RKO (cell line): Measurements from ENCODE around the gene AKR1B15.
"Not testable (repeated sequence)": the region's sequence is repeated elsewhere in the genome, so short reads cannot be mapped to it uniquely, and the experiment has no call there.

Experiments
- DNase-seq: peaks from one replicate; pipeline ENCODE4 v3.0.0-alpha.2; 2016; ENCODE audit warnings: low spot score

Gene AKR1B15

DNA sequence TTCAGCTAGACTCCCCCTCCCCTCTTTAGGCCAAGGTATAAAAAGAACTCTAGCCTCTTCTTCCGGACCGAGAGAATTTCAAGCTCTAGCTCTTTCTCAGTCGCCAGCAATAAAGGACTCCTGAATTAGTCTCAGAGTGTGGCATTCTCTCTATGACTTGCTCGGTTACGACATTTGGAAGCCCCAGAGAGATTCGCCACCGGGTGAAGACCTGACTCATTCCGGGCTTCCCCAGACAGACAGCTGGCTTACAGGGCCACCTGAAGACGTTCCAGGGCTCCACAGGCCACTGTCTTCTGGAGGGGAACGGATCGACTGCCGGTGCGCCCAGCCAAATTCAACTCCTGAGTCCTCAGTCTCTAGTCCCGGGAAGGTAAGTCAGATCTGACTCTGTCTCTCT, at the start of gene AKR1B15:
Gene AKR1B15 (plus strand): TSS at position 234 of the 400 bp plus-strand sequence. CDS start 15,510 bp downstream, outside the sequence.
- DNase-seq = no peak

DNA sequence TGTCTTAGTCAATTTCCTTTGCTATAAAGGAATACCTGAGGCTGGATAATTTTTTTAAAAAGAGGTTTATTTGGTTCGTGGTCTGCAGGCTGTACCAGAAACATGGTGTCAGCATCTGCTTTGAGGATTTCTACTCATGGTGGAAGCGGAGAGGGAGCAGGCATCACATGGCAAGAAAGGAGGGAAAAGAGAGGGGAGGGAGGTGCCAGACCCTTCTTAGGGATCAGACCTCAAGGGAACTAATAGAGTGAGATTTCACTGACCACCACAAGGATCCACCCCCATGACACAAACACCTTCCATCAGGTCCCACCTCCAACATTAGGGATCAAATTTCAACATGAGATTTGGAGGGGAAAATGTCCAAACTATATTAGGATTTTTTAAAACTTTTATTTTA, 48.5 kb upstream of the AKR1B15 start:
- no peak for DNase-seq

DNA sequence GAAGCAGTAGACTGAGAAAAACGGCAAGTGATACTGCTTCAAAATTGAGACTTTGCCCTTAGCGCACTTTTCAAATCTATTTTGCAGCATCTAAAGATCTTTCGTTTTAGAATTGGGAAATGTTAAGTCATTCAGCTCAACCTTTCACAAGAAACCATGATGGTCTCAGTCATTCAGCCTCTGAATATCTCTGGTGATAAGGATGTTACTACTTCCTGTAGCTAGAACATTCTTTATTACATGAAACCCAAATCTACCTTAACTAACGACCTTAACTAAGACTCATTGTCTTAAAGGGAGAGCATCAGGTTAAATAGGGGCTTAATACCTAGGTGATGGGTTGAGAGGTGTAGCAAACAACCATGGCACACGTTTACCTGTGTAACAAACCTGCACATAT, 47.9 kb upstream of the AKR1B15 start:
- DNase-seq = no peak

DNA sequence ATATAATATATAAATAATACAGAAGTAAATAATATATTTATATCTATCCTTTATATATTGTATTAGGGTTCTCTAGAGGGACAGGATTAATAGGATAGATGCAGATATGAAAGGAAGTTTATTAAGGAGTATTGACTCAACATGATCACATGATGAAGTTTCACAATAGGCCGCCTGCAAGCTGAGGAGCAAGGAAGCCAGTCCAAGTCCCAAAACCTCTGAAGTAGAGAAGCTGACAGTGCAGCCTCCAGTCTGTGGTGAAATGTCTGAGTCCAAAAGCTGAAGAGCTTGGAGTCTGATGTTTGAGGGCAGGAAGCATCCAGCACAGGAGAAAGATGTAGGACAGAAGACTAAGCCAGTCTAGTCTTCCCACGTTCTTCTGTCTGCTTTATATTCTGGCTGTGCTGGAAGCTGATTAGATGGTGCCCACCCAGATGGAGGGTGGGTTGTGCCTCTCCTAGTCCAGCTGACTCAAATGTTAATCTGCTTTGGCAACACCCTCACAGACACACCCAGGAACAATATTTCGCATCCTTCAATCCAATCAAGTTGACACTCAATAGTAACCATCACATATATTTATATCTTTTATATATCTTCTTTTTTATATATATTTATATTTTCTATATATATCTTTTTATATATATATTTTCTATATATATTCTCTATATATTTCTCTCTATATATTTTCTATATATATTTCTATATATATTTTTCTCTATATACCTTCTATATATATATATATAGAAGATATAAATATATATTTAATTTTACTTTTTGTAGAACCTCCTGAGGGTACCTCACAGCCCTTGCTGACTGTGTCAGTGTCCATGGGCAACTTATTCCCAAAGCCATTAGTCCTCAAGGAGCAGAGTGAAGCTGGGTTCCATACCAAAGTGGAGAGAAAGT, 46.2 kb upstream of the AKR1B15 start:
- no peak for DNase-seq

DNA sequence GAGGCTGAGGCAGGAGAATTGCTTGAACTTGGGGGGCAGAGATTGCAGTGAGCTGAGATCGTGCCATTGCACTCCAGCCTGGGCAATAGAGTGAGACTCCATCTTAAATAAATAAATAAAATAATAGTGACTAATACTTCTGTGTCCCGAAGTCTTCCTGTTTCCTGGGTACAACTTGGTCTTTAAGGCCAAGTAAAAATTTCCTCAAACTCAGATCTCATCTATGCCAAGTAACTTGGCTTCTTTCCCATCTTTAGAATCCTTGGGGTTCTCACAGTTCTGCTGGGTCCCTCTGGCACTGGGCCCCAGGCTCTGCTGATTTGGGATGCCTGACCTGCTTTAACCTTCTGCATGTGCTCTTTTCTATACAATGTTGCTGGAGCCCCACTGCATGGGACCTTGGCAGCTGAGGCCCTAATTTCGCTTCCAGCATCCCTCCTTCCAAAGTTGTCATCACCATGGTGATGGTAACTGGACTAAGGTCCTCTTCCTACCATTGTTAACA, 44.2 kb upstream of the AKR1B15 start:
- no peak for DNase-seq

DNA sequence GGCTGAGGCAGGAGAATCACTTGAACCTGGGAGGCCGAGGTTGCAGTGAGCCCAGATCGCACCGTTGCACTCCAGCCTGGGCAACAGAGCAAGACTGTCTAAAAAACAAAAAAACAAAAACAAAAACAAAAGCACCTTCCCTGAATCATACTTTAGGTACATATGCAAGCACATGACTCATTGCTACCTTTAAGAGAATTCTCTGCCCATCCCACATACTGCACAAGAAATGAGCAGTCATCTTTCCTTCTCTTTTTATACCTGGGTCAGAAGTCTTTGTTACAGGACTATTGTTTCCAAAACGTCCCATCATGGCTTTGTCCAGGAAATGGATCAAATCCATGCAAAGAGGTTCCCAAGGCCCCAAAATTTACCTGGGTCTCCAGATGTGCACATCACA, 43.1 kb upstream of the AKR1B15 start:
- DNase-seq = no peak

DNA sequence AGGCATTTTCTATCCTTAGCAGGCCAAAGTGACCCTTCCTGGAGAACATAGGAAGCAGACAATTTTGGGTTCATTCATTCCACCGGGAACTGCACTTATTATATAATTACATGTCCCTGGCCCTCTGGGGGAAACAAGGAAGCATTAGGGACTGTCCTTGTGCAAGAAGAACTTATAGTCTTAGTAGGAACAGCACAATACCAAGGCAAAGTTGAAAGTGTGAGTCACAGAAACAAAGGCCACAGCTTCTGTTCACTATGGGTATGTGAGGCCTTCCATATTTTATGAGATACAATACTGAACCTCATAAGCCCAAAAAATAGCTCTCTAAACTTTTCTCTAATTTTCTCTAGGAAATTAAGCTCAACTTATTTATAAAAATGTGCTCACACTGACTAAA, 39.9 kb upstream of the AKR1B15 start:
- no peak for DNase-seq

DNA sequence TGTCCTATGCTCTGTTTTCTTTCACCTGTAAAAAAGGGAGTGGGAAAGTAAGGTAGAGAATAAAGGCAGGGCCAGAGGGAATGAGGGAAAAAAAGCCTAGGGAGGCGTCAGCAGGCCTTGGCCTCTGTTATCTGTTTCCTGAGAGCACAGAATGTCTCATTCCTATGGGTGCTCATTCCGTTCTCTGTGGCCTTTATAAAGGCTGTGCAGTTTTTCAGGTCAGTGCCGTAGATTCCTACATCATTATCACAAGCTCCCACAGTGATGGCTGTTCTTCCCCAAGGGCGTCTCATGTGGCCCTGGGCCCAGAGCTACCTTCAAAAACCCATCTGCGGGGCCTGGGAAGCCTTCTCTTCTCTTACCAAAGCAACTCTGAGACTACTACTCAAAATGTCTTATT, 38.3 kb upstream of the AKR1B15 start:
- no peak for DNase-seq

DNA sequence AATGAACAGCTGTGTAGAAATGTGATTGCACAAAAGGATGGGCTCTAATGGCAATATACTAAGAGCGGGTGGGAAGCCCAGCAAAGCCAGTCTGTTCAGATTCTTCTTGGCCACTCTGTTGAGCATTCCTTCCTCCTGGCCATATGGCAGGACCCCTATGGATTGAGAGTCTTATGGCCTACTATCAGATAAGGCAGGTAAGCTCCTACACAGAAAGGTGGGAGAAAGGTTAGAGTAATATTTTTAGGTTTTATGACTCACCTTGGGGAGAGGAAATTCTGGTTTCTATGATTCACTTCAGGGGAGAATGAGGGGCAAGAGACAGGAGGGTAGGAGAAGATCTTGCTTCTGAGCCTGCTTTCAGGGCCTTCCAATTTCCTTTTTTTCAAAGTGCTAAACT, 36.6 kb upstream of the AKR1B15 start:
- no peak for DNase-seq

DNA sequence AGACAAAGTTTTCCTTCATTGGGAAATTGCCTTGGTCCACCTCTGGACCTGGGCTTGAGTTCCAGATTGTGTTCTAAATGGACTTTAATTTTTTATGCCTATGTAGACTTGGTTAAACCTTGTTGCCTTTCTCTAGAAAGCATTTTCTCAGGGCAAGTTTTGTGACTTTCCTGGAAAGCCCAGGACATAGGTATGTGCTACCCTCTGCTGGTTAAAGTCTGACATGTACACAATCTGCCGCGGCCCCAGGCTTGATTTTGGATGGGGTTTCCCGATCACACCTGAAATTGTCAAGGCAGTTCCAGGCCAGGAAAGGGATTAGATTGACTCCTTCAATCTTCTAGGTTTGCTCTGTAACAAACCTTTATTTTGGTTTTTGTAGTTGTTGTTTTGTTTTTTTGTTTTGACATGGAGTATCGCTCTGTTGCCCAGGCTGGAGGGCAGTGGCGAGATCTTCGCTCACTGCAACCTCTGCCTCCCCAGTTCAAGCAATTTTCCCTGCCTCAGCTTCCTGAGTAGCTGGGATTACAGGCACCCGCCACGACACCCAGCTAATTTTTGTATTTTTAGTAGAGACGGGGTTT, 35.6 kb upstream of the AKR1B15 start:
- peak; percentile 61 for DNase-seq

DNA sequence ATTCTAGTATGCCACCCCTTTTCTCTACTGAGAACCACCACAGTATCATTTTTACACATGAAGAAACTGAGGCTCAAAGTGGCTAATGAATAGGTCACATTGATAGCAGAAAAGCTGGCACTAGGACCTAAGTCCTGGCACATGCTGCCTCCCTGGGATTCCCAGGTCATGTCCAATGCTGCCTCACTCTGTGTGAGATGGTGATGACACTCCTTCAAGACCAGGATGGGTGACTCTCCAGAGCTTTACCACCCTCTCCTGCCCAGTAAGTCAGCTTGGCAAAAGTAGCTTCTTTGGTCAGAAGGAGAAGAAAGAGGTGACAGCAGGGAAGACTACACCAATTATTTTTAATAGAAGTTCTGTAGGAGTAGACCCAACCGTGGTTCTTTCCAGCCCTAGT, 34.8 kb upstream of the AKR1B15 start:
- DNase-seq = peak; percentile 19

DNA sequence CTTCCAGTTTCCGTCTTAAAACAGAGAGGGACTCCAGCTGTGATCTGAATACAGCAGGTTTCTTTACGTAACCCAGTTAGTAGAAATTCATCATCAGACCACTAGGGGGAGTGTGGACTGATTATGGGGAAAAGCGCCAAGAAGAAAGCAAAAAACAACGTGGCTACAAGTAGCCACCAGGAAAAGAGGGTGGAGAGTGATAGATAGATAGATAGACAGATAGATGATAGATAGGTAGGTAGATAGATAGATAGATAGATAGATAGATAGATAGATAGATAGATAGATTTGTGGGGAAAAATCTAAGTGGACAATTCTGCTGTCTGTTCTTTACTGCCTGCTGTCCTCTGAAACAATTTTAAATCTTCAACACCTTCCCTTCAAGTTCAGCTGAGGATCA, 34.2 kb upstream of the AKR1B15 start:
- DNase-seq = peak; percentile 85

DNA sequence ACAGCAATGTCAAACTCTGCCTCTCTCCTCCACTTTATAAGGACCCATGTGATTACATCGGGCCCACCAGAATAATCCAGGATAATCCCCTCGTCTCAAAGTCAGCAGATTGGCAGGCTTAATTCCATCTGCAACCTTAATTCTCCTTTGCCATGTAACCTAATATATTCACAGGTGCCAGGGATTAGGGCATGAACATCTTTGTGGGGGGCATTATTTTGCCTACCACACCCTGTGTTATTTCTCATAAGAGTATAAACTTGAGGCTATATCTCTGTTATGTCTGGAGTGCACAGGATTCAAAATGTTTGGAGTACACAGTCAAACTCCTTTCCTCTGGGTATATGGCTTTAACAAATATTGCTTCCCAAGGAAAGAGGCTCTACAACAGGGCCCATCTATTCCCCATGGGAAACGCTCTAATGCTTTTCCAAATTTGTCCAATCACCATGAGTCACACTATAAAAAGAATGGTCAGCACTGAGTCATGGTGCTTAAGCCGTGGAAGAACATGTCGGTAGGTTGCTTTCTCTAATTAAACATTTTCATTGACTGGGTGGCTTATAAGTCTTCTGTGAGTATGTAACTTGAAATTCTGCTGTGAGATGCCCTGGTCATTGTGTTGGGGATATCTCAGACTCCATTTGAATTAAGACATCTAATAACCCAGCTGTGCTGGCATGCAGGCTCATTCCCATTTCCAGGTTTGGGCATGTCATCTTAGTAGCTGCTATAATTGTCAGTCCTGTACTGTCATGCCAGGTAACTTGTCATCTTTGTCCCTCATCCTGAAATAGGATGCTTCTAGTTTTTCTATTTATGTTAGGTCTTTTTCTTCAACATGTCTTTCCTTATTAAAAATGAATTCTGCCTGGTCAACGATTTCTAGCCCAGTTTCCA, 33.1 kb upstream of the AKR1B15 start:
- peak; percentile 93 for DNase-seq

DNA sequence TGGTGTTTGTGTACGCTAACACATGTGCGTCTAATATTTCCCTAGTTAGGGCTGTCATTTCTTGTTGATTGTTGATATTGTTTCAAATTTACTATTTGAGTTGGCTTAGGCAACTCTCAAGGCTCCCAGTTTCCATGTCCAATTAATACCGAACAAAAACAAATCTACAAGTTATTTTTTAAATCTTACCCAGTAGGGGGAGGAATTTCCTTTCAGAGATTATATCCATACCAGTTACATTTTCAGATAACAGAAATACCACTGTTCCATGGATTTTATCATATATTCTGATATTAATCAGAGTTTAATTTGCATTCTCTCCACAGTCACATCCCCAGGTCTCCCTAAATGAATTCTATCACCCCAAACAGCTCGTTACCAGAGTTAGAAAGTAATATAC, 28.8 kb upstream of the AKR1B15 start:
- DNase-seq = no peak

DNA sequence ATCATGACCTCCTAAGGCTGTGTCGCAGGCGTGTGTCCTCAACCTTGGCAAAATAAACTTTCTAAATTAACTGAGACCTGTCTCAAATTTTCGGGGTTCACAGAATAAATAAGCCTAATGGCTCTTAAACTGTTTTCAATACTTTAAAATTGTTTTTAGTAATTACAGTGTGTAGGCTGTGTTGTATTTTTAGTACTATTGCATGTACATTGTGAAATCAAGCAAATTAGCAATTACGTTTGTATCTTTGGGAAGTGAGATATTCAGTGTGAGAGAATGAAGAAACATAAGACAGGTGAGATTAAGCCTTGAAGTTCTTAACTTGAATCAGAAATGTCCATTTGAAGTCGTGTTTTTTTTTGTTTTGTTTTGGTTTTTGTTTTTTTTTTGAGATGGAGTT, 26.3 kb upstream of the AKR1B15 start:
- DNase-seq = no peak

DNA sequence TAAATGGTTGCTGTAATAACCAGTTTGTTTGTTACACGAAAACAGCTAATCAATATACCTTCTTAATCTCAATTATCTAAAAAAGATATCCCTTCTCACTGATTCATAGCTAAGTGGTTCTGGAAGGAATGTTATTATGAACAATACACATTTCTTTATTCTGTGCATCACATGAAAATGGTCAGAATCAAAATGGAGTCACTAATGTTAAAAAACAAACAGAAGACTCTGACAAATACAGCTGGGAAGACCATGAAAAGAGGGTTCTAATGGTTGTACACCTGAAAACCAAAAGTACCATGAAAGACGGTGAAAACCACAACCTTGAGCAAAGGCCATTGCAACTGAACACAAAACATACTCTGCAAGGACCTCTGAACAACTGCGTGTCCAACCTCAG, 23.5 kb upstream of the AKR1B15 start:
- DNase-seq = not testable (repeated sequence)

DNA sequence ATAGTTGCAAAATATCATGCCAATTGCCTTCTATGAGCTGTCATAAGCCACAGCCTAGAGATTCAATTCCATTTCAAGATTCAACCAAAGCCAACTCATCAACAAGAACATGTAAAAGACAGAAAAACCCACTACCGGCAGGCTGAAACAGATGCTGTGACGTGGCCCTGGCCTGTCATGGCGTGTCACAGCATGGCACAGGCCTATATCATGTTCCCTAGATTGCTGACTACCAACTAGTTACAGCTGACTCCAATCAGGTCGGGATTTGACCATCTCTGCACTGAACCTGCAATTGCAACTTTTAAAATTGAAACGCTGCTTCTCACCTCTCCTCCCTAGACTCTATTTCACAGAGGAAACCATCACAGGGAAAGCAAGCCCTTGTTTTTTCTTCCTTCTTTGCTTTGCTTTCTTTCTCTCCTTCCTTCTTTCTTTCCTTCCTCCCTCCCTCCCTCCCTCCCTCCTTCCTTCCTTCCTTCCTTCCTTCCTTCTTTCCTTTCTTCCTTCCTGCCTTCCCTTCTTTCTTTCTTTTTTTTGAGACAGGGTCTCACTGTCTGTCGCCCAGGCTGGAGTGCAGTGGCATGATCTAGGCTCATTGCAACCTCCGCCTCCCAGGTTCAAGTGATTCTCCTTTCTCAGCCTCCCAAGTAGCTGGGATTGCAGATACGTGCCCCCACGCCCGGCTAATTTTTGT, 22.2 kb upstream of the AKR1B15 start:
- not testable (repeated sequence) for DNase-seq

DNA sequence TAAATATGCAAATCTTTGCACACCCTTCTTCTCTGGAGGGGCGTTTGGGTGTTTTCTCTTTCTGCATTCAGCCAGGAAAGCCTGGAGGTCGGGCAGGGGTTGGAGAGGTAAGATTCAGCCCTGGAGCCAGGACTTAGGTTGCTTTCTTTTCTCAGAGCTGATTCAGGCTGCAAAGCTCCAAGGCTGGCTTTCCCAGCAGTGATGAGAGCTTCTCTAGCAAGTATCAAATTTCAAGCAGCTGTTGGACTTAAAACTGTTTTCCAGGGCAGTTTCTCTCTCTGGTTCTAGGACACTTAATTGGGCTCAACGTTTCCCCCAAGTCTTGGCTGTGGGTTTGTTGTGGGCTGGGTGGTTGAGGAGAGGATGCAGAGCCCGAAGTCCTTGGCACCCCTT, 20.9 kb upstream of the AKR1B15 start:
- no peak for DNase-seq

DNA sequence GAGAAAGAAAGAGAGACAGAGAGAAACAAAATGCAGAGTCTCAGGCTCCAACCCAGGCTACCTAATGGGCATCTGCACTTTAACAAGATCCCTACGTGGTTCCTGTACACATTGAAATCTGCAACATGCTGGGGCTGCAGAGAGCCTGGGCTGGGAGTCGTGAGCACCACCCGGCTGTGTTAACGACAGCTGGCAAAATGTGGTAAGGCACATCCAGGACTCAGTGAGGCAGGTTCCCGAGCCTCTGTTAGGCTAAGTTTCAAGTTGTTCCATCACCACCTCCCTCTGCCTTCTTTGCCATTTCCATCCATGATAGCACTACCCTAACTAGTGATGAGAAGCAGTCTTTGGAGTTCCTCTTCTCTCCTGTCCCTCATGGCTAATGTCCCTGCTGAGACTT, 20.2 kb upstream of the AKR1B15 start:
- DNase-seq = no peak

DNA sequence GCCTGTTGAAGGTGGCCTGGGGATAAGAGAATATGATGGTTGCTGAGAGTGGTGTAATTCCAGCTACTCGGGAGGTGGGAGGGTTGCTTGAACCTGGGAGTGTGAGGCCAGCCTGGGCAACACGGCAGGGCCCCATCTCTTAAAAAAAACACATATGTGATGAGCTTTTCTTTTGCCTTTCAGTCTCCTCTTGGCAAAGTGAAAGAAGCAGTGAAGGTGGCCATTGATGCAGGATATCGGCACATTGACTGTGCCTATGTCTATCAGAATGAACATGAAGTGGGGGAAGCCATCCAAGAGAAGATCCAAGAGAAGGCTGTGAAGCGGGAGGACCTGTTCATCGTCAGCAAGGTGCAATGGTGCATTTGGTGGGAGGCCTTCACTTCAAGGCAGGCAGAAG, 18.4 kb upstream of the AKR1B15 start:
- no peak for DNase-seq

DNA sequence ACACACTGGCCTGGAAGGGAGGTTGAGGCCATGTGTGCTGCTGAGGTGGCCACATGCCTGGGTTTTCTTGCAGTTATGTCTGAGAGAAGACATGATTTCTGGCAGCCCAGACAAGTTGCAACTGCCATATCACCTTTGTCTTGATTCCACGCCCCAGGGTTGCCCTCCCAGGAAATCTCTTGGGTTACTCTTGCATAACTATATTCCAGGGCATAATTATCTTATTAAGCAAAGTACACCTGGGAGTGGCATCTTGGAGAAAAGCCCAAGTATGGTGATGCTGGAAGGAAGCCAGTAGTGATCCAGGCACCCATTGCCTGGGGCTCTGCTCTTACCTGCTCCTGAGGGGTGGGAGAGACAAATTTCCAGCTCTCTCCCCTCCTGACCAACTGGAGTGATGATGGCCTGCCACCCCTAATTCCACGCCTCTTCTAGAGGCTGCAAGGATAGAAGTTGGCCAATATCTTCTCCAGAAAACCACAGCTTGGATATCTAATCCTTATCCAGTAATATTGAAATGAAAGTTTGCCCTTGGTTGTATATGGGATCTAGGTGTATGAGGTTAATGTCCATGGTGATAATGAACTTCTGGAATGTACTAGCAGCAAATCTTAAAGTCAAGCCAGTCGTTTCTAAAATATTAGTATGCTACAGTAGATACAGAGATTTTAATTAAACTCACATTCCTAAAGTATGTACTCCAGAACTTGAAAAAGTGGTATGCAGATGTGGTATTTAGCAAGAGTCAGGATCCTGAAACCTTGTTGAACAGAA, 16.5 kb upstream of the AKR1B15 start:
- DNase-seq = no peak
